ENCODE measurements around the gene CSTF2T.
"Not testable (repeated sequence)": the region's sequence is repeated elsewhere in the genome, so short reads cannot be mapped to it uniquely, and the experiment has no call there.

The CSTF2T gene

DNA sequence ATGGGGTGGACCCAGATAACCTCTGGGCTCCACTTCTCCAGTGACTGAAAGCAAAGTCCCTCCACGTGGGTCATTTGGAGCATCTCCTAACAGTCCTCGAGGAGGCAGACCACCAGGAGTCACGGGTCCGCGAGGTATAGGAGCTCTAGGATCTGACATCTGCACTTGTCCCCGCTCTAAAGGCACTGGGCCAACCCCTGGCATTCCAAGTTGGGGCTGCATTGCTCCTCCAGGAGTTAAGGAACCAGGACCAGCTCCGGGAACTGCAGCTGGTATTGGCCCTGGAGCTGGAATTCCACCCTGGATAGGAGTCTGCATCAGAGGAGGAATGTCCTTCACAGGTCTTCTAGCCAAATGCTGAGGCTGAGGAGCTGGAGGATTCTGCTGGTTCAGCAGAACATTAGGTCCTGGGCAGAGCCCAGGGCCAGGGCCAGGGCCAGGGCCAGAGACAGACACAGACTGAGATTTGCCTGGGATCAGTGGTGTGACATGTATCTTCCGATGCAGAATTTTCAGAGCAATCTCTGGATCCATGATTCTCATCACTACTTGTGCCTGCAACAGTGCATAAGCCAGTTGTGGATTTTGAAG, 827 bp downstream of the CSTF2T start:
- DNase-seq (ENCODE audit: low read depth): no peak

DNA sequence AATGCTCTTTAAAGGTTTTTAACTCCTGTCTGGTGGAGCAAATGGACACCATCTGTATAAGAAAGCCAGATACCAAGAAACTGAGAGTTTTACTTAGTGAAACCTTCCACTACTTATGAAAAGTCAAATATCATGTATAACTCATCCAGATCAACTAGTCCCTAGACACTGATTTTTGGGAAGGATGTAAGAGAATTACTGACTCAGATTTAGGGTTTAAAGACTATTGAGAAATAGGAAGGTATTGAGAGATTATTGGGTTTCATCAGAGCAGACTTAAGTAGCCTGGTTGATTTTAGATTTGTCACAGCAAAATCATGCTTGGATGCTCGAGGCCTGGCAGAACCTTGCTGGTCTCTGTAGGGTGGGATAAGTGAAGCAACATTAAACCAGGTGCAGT, 3.1 kb downstream of the CSTF2T start:
- no peak for DNase-seq (ENCODE audit: low read depth)

DNA sequence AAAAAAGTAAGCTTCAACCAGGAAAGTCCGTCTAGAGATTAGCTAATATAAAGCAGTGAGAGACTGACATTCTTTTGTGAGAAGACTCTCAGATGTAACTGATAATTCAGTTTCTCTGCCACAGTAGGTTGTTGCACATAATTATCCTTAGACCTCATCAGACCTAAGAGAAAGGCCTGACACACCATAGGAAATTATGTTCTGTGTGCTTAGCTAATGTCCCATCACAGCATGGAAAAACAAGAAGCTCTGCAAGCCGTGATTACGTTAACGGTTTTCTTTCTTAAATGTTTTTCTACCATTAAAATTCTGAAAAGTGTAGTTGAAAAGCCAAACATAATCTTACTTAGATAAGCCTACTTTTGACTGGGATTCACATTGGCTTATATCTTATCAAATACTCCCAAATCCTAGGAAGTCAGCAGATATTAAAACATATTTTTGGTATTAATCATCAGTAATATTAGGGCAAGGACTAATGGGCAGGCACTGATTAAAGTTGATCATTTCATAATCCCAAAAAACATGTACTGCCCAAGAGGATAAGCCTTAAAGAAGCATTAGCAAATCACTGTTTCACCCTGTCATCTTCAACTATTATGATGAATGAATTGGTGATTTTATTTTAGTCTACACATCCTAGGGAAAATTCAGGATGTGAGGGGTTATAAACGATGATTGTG, 5.2 kb downstream of the CSTF2T start:
- no peak for DNase-seq (ENCODE audit: low read depth)

DNA sequence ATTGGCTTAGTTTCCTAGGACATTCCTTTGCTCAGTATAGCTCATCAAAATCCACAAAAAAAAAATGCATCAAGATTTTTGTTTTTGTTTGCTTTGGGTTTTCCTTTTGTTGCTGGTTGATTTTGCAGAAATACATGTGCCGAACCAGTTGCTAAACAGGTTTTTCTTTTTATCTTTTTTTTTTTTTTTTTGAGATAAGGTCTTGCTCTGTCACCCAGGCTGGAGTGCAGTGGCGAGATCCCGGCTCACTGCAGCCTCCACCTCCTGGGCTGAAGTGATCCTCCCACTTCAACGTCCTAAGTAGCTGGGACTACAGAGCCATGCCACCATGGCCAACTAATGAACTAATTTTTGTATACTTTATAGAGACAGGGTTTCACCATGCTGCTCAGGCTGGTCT, 8.3 kb downstream of the CSTF2T start:
- no peak for DNase-seq (ENCODE audit: low read depth)

DNA sequence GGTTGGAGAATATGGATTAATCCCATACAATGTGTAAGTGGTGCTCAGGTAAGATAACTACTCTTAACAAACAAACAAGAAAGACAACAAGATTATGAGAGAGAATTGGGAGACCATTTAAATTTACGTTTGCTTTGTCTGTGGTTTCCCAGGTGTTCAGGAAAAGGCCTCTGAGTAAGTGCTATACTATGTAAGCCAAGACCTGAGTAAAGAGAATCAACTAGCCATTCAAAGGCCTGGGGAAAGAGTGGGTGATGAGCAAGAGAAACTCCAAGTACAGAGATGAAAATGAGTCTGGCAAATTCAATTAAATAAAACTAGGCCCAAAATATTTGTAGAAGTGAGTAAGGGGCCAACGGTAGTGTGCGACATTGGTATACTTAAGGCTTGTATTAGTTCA, 9.9 kb downstream of the CSTF2T start:
- no peak for DNase-seq (ENCODE audit: low read depth)

DNA sequence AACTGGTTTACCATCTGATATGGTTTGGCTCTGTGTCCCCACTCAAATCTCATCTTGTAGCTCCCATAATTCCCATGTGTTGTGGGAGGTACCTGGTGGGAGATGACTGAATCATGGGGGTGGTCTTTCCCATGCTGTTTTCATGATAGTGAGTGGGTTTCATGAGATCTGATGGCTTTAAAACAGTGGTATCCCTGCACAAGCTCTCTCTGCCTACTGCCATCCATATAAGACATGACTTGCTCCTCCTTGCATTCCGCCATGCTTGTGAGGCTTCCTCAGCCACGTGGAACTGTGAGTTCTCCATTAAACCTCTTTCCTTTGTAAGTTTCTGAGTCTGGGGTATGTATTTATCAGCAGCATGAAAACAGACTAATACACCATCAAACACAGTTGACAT, 10.6 kb downstream of the CSTF2T start:
- DNase-seq (ENCODE audit: low read depth): not testable (repeated sequence)

DNA sequence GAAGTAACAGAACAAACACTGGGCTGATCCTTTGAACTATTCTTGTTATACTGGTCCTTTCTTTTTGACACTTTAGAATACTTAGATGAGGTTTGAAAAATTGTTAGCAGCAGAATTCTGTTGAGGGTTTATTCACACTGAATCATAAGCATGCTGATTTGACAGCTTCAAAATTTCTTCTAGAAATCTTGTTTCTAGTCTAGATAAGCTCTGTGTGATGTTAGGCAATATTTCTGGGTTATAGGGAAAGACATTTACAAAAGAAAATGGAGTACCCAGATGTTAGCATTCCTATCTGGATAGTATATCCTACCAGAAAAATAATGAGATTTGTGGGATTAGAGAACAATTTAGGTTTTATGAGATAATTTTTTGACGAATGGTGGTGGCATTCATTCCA, 12.1 kb downstream of the CSTF2T start:
- no peak for DNase-seq (ENCODE audit: low read depth)

DNA sequence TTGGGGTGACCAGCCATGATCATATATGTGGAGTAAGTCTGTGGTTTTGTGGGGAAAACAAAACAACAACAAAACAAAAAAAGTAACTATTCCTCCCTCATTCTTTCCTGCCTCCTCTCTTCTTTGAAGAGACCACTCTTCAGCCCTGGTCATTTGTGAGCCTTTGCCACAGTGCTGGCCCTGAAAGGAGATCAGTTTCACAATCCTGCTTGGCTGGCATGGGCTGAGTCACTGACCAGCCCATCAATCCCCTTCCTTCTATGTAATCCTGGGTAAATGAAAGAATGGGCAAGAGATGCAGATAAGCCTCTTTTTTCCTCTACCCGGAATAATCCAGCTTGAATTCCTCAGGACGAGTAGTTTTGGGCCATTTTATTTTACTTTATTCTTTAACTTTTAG, 13.6 kb downstream of the CSTF2T start:
- no peak for DNase-seq (ENCODE audit: low read depth)

DNA sequence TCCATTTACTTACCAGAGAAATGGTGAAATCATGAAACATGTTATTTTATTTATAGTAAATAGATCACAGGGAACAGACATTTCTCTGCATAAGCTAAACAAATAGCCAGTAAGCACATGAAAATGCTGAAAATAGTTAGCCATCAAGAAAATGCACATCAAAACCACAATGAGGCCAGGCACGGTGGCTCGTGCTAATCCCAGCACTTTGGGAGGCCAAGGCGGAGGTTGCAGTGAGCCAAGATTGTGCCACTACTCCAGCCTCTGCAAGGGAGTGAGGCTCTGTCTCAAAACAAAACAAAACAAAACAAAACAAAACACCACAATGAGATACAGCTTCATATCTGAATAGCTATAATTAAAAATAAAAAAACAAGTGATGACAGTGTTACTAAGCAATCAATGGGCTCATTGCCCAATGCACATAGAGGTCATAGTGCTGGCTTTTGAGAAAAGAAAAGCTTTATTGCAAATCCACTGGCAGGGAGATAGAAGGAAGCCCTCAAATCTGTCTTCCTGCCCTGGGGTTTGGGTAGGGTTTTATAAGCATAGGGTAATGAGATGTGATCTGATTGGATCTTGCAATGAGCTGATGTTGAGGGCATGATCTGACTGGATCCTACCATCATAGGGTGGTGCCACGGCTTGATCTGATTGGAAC, 16.2 kb downstream of the CSTF2T start:
- peak; percentile 26 for DNase-seq (ENCODE audit: low read depth)

DNA sequence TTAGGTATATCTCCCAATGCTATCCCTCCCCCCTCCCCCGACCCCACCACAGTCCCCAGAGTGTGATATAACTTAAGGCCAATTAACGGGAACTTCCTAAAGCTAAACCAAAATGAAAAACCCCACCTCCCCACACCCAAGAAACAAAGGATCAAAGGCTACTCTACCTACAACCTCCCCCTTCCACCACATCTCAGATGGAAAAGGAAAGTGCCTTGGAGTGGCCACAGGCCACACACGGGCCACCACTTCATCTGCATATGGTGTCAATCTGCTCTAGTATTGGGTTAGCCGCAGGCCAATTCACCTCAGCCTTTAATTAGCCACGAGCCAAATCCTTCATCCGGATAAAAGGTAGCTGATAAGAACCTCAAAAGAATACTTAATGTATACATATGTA, 19.6 kb downstream of the CSTF2T start:
- no peak for DNase-seq (ENCODE audit: low read depth)

DNA sequence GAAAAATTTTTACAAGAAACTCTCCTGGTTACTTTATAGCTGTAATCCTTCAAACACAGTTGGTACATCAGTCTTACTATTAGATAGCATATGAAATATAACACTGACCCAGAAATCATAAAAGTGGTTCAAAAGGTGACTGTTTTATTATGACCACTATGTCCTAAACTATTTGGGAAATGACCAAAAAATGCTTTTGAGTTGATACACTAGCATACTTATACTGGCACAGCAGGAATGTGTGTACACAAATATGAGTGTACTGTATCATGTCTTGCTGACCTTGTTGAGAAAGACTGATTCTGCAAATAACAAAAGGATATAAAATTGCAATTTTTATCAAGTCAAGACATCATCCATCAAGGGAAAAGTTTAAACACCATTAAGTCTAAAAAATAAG, 24.3 kb downstream of the CSTF2T start:
- peak; percentile 19 for DNase-seq (ENCODE audit: low read depth)

DNA sequence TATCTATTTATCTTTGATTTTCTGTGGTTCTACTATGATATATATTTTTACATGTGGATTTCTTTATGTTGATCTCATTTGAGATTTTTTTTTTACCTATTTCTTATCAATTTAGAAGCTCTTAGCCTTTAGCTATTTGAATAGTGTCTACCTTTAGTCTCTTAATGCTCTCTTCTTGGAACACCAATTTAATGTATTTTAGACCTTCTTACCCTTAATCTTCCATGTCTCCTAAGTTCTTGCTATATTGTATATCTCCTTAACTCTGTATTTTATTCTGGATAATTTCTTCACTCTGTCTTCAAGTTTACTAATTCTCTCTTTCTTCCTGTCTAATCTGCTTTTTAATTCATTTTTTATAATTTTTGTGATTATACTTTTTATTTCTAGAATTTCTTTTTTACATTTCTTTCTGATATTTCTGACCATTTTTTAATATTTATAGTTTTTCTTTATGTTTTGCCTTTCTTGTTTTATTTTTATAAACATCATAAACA, 27.3 kb downstream of the CSTF2T start:
- DNase-seq (ENCODE audit: low read depth): no peak

DNA sequence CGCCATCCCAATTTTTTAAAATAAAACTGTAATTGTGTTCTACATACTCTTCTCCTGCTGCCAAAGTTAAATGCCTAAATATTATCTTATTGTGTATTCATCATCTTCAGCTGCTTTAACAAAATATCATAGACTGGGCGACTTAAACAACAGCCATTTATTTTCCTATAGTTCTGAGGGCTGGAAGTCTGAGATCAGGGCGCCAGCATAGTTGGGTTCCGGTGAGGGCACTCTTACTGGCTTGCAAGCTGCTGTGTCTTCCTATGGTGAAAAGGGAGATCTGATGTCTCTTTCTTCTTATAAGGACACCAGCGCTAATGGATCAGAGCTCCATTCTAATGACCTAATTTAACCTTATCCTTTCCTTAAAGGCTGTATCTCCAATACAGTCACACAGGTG, 30.4 kb downstream of the CSTF2T start:
- DNase-seq (ENCODE audit: low read depth): no peak

DNA sequence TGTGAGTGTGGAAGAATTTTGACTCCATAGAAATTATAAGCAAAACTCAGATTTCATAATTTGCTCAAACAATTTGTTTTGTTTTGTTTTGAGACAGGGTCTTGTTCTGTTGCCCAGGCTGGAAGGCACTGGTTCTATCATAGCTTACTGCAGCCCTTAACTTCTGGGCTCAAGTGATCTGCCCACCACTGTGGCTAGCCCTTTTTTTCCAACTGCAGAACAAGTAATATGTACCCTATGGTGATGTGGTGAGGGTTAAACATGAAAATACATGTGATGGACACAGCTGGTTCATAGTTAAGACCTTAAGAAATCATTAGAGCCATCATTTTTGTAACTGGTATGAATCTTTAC, 31.1 kb downstream of the CSTF2T start:
- no peak for DNase-seq (ENCODE audit: low read depth)

DNA sequence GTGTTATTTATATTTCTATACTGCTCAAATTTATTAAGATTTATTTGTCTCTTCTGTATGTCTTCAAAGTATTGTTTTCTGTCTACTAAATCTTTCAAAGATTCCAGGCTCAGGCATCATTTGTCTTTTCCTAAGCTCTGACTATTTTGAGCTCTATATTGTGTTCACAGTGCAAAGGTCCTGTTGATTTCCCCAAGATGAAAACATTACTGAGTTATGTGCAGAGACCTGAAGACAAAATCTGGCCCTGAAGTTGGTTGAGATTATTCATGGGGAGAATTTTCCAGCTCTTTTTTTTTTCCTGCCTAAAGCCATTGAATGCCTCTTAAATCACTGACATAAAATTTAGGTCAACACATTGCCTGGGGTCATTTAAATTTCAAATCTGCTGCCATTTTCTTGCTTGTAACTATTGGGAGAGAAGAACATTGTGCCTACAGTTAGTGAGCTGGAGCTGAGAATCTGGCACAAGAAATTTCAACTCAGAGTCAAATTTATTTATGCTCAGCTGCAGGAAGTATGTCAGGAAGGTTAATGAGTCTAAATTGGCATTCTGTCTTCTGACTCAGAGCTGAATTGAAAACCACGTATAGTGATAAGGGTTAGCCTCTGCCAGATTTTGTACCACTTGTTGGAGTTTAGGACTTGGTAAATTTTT, 31.6 kb downstream of the CSTF2T start:
- peak; percentile 12 for DNase-seq (ENCODE audit: low read depth)

DNA sequence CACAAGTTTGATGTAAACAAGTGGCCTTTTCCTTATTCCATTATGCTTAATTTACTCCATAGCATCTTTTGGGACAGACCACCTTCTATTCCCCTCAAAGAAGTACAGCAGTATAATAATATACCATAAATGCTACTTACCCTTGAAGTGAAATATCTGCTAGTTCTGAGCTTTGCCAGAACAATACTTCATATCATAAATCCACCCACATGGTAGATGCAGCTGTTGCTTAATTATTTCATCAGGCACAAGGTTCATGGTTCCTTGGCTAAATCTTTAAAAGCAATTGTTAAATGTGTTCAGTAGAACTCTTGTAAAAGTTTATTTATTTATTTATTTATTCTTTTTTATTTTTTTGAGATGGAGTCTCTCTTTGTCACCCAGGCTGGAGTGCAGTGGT, 32.9 kb downstream of the CSTF2T start:
- no peak for DNase-seq (ENCODE audit: low read depth)

DNA sequence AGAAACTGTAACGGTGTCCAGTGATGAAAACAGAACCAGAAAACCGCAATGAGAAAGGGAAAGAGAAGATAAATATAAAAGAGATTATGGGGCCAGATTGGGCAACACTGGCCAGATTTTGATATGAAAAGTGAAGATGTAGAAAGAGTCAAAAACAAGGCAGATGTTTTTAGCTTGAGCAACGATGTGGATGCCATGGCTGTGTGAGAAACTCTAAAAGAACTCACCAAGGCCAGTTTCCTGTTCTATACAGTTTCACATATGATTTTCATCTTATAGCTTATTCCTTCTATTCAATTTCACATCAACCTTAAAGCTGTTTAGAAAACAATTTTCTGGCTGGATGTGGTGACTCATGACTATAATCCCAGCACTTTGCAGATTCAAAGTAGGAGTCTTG, 36.3 kb downstream of the CSTF2T start:
- no peak for DNase-seq (ENCODE audit: low read depth)

DNA sequence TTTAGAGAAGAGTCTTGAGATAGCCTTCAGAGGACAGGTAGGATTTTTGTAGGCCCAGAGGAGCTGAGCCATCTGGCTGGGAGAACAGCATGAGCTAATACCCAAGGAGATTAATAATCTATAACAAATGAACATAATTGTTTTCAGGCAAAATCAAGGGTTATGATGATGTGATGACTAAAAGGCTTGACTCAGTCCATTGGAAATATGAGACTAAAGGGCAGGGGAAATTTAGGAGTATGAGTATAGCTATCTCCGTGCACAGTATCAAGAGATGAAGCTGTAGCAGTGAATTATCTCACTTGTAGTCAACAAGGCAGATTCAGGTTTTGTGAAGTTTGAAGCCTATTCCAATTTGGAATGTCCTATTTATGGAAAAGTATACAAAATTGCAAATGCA, 40.1 kb downstream of the CSTF2T start:
- DNase-seq (ENCODE audit: low read depth): no peak

DNA sequence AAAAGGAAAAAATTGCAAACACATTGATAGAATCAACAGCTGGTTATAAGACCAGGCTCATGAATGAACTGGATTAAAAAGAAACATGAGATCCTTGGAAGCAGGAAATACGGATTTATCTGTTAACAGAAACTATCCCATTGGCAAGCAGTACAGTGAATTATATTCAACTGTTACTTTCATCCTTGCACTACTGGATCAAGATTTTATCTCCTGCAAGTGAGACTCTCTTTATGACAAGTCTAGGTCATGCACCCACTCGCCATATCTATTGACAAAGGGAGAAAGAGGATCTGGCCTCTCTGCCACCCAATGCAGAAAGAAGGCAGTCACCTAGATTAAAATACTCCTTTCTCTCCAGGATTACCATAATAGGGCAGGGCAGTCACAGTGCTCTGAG, 41.4 kb downstream of the CSTF2T start:
- no peak for DNase-seq (ENCODE audit: low read depth)

DNA sequence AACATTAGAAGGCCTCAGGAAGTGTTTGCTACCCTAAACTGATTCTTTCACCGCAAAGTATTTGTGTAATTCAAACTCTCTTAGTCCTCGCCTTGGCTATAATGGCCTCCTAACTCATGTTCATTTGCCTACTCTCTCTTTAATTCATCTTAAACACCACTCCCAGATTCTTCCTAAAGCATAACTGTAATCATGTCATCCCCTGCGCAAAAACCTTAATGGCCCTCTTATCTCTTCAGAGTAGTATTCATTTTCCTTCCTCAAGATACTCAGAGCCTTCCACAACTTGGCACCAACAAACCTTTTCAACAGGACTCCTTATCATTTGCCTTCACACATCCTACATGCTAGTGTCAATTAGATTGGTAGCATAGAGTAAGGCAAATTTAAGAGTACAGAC, 42.9 kb downstream of the CSTF2T start:
- DNase-seq (ENCODE audit: low read depth): no peak

DNA sequence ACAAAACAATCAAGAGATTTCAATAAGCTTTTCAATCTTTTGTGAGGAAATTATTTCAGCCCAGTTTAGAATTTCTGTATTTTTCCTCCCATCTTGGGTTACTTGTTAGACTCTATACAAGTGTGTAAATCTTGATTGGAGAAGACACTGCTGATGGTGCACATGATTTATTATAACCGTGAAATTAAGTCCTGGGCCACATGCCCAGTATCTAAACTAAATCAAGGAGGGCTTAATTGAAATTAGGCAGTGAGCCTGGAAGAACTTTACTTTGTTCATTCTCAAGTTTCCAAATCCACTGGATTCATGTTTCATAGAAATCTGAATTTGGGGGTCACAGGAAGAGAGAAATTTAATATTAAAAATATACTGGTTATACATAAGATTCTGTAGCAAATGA, 44.5 kb downstream of the CSTF2T start:
- DNase-seq (ENCODE audit: low read depth): no peak

DNA sequence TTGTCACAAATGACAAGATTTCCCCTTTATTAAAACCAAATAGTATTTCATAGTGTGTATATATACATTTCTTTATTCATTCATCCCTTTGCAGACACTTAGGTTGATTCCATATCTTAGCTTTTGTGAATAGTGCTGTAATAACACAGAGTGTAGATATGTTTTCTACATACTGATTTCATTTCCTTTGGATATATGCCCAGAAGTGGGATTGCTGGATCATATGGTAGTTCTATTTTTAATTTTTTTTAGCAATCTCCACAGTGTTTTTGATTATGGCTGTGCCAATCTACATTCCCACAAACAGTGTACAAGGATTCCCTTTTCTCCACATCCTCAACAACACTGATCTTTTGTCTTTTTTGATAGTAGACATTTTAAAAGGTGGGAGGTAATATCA, 46.4 kb downstream of the CSTF2T start:
- DNase-seq (ENCODE audit: low read depth): no peak

DNA sequence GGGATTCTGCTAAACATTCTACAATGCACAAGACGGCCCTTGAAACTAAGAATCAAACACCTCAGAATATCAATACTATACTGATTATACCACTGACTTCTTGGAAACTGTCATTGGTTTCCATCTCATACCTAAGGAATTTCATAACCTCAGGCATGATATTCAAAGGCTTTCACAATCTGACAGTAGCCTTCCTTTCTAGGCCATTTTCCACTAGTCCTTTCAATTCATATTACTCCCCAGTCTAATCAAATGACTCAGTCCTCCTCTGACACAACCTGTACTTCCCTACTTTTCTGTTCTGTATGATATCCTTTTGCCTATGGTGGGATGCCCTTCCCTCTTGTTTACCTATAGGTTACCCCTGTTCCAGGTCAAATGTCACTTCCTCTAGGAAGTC, 48.3 kb downstream of the CSTF2T start:
- DNase-seq (ENCODE audit: low read depth): no peak

All from HS-27A (cell line).